GM23338 (cell line): ENCODE results near the gene CARHSP1.

Source experiments
- CTCF ChIP-seq, 2 experiments: fragments of 200-600 bp in 1 of 2; sonication (generic) in 1 of 2; conservative IDR thresholded peaks; 2 replicates each; pipeline versions ENCODE4 v1.5.1 to v1.6.1; 2016 to 2017; ENCODE audit warnings: antibody characterized with exemption in 2 of 2, low read depth in 2 of 2, mild to moderate bottlenecking in 2 of 2, moderate library complexity in 1 of 2
- EZH2 ChIP-seq: fragments of 200-600 bp; sonication (generic); IDR thresholded peaks from one replicate; pipeline ENCODE4 v1.8.0; 2017; ENCODE audit warnings: antibody characterized with exemption, mild to moderate bottlenecking, low read depth; ENCODE audit not compliant: unreplicated experiment
- EZH2phosphoT487 ChIP-seq: fragments of 200-600 bp; sonication (generic); IDR thresholded peaks from one replicate; pipeline ENCODE4 v1.8.1; 2018; ENCODE audit warnings: antibody characterized with exemption; ENCODE audit not compliant: unreplicated experiment
- POLR2AphosphoS5 ChIP-seq: IDR thresholded peaks from 2 replicates; pipeline ENCODE4 v1.6.1; 2016; ENCODE audit warnings: antibody characterized with exemption, low read depth
- ZNF114 ChIP-seq: fragments of 250-450 bp; sonication (Bioruptor Pico); IDR thresholded peaks from 2 replicates; pipeline ENCODE4 v1.5.0; 2020; ENCODE audit warnings: mild to moderate bottlenecking, moderate library complexity
- TF ChIP-seq, protein P1 (sequence below): IDR thresholded peaks from one replicate; pipeline ENCODE4 v1.6.1; 2018; ENCODE audit warnings: antibody characterized with exemption; ENCODE audit not compliant: unreplicated experiment

DNA sequence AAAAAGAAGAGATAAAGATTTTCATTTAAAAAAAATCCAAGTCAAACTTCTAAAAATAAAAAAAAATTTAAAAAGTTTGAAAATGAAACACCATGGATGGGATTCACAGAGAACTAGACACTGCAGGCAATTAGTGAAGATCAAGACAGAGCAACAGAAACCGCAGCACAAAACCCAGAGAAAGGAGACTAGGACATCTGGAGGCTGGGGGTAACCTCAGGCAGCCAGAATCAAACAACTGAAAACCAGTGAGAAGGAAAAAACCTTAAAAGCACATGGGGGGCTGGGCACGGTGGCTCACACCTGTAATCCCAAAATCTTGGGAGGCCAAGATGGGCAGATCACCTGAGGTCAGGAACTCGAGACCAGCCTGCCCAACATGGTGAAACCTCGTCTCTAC, 44.0 kb upstream of the CARHSP1 start:
- TF ChIP-seq EZH2phosphoT487 (no peak), CTCF (conservative IDR thresholded peaks at IDR 0.05; ENCODE audit: low read depth in 2 of 2) (no peak), POLR2AphosphoS5 (no peak), EZH2 (no peak), ZNF114 (no peak)
- TF ChIP-seq, protein P1, sequence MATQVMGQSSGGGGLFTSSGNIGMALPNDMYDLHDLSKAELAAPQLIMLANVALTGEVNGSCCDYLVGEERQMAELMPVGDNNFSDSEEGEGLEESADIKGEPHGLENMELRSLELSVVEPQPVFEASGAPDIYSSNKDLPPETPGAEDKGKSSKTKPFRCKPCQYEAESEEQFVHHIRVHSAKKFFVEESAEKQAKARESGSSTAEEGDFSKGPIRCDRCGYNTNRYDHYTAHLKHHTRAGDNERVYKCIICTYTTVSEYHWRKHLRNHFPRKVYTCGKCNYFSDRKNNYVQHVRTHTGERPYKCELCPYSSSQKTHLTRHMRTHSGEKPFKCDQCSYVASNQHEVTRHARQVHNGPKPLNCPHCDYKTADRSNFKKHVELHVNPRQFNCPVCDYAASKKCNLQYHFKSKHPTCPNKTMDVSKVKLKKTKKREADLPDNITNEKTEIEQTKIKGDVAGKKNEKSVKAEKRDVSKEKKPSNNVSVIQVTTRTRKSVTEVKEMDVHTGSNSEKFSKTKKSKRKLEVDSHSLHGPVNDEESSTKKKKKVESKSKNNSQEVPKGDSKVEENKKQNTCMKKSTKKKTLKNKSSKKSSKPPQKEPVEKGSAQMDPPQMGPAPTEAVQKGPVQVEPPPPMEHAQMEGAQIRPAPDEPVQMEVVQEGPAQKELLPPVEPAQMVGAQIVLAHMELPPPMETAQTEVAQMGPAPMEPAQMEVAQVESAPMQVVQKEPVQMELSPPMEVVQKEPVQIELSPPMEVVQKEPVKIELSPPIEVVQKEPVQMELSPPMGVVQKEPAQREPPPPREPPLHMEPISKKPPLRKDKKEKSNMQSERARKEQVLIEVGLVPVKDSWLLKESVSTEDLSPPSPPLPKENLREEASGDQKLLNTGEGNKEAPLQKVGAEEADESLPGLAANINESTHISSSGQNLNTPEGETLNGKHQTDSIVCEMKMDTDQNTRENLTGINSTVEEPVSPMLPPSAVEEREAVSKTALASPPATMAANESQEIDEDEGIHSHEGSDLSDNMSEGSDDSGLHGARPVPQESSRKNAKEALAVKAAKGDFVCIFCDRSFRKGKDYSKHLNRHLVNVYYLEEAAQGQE, result no peak
